GM23338 (cell line): ENCODE data around the gene C2CD2L. TPM values are rescaled to one million over a fixed set of nuclear protein-coding genes. Genes with fewer than 3 reads are reported as not detected.

Experiments used
- ATAC-seq: fragments of 200-7000 bp; cut with Tn5 transposase; 3 replicates; pipeline ENCODE4 v1.9.1; 2020
- DNase-seq: peaks from one replicate; pipeline ENCODE4 v3.0.0-alpha.2; 2015; ENCODE audit warnings: low spot score
- H2AFZ ChIP-seq: fragments of 200-600 bp; sonication (generic); 2 replicates; pipeline ENCODE4 v1.8.0; 2016; ENCODE audit warnings: antibody characterized with exemption, mild to moderate bottlenecking, moderate library complexity
- H3F3A ChIP-seq: fragments of 200-600 bp; sonication (generic); replicated peaks from 2 replicates; pipeline ENCODE4 v1.8.0; 2017; ENCODE audit warnings: antibody characterized with exemption, mixed run types, low read depth
- H3K27ac ChIP-seq: fragments of 200-600 bp; sonication (generic); 2 replicates; pipeline ENCODE4 v1.6.1; 2016; ENCODE audit warnings: low read depth
- H3K27me3 ChIP-seq: fragments of 200-600 bp; sonication (generic); 2 replicates; pipeline ENCODE4 v1.8.0; 2016; ENCODE audit warnings: mild to moderate bottlenecking, mixed run types, moderate library complexity; ENCODE audit not compliant: insufficient read depth
- H3K36me3 ChIP-seq: fragments of 200-600 bp; sonication (generic); 2 replicates; pipeline ENCODE4 v1.8.0; 2016; ENCODE audit warnings: mild to moderate bottlenecking; ENCODE audit not compliant: insufficient read depth
- H3K4me1 ChIP-seq: fragments of 200-600 bp; sonication (generic); 2 replicates; pipeline ENCODE4 v1.8.0; 2016; ENCODE audit warnings: mild to moderate bottlenecking, moderate library complexity; ENCODE audit not compliant: insufficient read depth
- H3K4me2 ChIP-seq: fragments of 200-600 bp; sonication (generic); 2 replicates; pipeline ENCODE4 v1.7.1; 2017; ENCODE audit warnings: mixed run types
- H3K4me3 ChIP-seq: fragments of 200-600 bp; sonication (generic); 2 replicates; pipeline ENCODE4 v1.6.1; 2016; ENCODE audit warnings: mixed run types
- H3K79me2 ChIP-seq: fragments of 200-600 bp; sonication (generic); replicated peaks from 2 replicates; pipeline ENCODE4 v1.8.0; 2017; ENCODE audit warnings: mild to moderate bottlenecking; ENCODE audit not compliant: insufficient read depth
- H3K9me2 ChIP-seq: fragments of 200-600 bp; sonication (generic); 2 replicates; pipeline ENCODE4 v1.8.0; 2017; ENCODE audit not compliant: insufficient read depth
- H4K20me1 ChIP-seq: fragments of 200-600 bp; sonication (generic); replicated peaks from 2 replicates; pipeline ENCODE4 v1.8.0; 2017; ENCODE audit warnings: mild to moderate bottlenecking; ENCODE audit not compliant: insufficient read depth
- H3K27ac Mint-ChIP-seq: 2 replicates; pipeline ENCODE4 v1.8.0; 2020; ENCODE audit warnings: inconsistent platforms, mild to moderate bottlenecking, moderate library complexity, mixed read lengths
- H3K27me3 Mint-ChIP-seq: 3 replicates; pipeline ENCODE4 v1.8.0; 2022; ENCODE audit warnings: low read depth, mild to moderate bottlenecking, moderate library complexity, mixed read lengths, inconsistent platforms; ENCODE audit not compliant: insufficient read depth, poor library complexity
- H3K36me3 Mint-ChIP-seq: 3 replicates; pipeline ENCODE4 v1.8.0; 2021; ENCODE audit warnings: low read depth, mild to moderate bottlenecking, inconsistent platforms, moderate library complexity, mixed read lengths
- H3K4me1 Mint-ChIP-seq: 3 replicates; pipeline ENCODE4 v1.8.0; 2020; ENCODE audit warnings: mild to moderate bottlenecking, inconsistent platforms, mixed read lengths
- H3K4me3 Mint-ChIP-seq: 3 replicates; pipeline ENCODE4 v1.8.0; 2021; ENCODE audit warnings: moderate library complexity, mild to moderate bottlenecking, inconsistent platforms, mixed read lengths
- H3K9me3 Mint-ChIP-seq: 3 replicates; pipeline ENCODE4 v1.8.0; 2020; ENCODE audit warnings: moderate library complexity, mild to moderate bottlenecking, inconsistent platforms, mixed read lengths
- EZH2 ChIP-seq: fragments of 200-600 bp; sonication (generic); IDR thresholded peaks from one replicate; pipeline ENCODE4 v1.8.0; 2017; ENCODE audit warnings: antibody characterized with exemption, mild to moderate bottlenecking, low read depth; ENCODE audit not compliant: unreplicated experiment
- EZH2phosphoT487 ChIP-seq: fragments of 200-600 bp; sonication (generic); IDR thresholded peaks from one replicate; pipeline ENCODE4 v1.8.1; 2018; ENCODE audit warnings: antibody characterized with exemption; ENCODE audit not compliant: unreplicated experiment
- polyA plus RNA-seq: library from polyadenylated mRNA; unstranded; fragments of >200 nt; fragmentation: Nextera tagmentation; extraction: Ambion mirVana; gene quantifications from 2 replicates; pipeline ENCODE4 v1.2.1, GENCODE V29; 2016
- total RNA-seq: library from RNA; depleted of rRNA; stranded (reverse); fragments of >200 nt; shearing (Covaris generic); gene quantifications from 2 replicates; pipeline ENCODE4 v1.2.3, GENCODE V29; 2014
- TF ChIP-seq, protein P1 (sequence below): IDR thresholded peaks from 2 replicates; pipeline ENCODE4 v1.6.1; 2016; ENCODE audit warnings: antibody characterized with exemption
- TF ChIP-seq, protein P2 (sequence below): IDR thresholded peaks from one replicate; pipeline ENCODE4 v1.6.1; 2018; ENCODE audit warnings: antibody characterized with exemption; ENCODE audit not compliant: unreplicated experiment
- TF ChIP-seq, protein P3 (sequence below): fragments of 250-450 bp; sonication (Bioruptor Pico); IDR thresholded peaks from 2 replicates; pipeline ENCODE4 v1.5.0; 2020; ENCODE audit warnings: mild to moderate bottlenecking, moderate library complexity

The C2CD2L gene
- total and polyA plus RNA-seq, 2 experiments from 2014 or later, result 1.4 to 4.4 TPM

DNA sequence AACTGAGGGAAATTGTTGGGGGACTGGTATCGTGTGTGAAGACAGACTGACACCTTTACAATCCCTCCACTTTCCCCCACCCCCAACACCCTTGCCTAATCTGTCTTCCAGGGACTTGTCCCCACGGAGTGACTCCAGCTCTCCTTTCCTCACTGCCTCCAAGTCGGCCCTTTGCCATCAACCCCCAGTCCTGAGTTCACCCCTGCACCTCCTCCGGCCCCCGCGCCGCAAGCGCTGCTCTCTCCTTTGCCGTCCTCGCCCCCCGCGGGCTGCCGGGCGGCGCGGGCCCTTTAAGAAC is 41.5 kb downstream of the C2CD2L start (continued):
- TF ChIP-seq, protein P1, sequence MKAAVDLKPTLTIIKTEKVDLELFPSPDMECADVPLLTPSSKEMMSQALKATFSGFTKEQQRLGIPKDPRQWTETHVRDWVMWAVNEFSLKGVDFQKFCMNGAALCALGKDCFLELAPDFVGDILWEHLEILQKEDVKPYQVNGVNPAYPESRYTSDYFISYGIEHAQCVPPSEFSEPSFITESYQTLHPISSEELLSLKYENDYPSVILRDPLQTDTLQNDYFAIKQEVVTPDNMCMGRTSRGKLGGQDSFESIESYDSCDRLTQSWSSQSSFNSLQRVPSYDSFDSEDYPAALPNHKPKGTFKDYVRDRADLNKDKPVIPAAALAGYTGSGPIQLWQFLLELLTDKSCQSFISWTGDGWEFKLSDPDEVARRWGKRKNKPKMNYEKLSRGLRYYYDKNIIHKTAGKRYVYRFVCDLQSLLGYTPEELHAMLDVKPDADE, result no peak
- TF ChIP-seq EZH2phosphoT487, result no peak
- TF ChIP-seq, protein P2, sequence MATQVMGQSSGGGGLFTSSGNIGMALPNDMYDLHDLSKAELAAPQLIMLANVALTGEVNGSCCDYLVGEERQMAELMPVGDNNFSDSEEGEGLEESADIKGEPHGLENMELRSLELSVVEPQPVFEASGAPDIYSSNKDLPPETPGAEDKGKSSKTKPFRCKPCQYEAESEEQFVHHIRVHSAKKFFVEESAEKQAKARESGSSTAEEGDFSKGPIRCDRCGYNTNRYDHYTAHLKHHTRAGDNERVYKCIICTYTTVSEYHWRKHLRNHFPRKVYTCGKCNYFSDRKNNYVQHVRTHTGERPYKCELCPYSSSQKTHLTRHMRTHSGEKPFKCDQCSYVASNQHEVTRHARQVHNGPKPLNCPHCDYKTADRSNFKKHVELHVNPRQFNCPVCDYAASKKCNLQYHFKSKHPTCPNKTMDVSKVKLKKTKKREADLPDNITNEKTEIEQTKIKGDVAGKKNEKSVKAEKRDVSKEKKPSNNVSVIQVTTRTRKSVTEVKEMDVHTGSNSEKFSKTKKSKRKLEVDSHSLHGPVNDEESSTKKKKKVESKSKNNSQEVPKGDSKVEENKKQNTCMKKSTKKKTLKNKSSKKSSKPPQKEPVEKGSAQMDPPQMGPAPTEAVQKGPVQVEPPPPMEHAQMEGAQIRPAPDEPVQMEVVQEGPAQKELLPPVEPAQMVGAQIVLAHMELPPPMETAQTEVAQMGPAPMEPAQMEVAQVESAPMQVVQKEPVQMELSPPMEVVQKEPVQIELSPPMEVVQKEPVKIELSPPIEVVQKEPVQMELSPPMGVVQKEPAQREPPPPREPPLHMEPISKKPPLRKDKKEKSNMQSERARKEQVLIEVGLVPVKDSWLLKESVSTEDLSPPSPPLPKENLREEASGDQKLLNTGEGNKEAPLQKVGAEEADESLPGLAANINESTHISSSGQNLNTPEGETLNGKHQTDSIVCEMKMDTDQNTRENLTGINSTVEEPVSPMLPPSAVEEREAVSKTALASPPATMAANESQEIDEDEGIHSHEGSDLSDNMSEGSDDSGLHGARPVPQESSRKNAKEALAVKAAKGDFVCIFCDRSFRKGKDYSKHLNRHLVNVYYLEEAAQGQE, result no peak

- peak within 1 kb of the TSS; percentile 99 for H2AFZ ChIP-seq
- H3K4me1 ChIP-seq, result peaks cover 15% of the 10 kb centered on the region
- H3K27ac Mint-ChIP-seq, result no peak within 1 kb of the TSS
- no peaks in the 10 kb centered on the region for H3K9me2 ChIP-seq
- H3K27me3 ChIP-seq, result peaks cover 64% of the 10 kb centered on the region
- ATAC-seq (peak; percentile 51), DNase-seq (peak; percentile 70)
- H3K4me2 ChIP-seq, result peak within 1 kb of the TSS; percentile 96
- no peaks in the 10 kb centered on the region; the same call in 2 of the 3 replicates for H3K36me3 Mint-ChIP-seq
- no peaks in the 10 kb centered on the region for H4K20me1 ChIP-seq
- H3K79me2 ChIP-seq, result no peaks in the 10 kb centered on the region
- no peak within 1 kb of the TSS for H3K27ac ChIP-seq
- no peaks in the 10 kb centered on the region for H3K36me3 ChIP-seq
- 0 out of 2 replicates have a peak, but pooled peaks cover 20% of the 10 kb centered on the region for H3F3A ChIP-seq
- peak; percentile 37 for TF ChIP-seq EZH2
- TF ChIP-seq, protein P3, sequence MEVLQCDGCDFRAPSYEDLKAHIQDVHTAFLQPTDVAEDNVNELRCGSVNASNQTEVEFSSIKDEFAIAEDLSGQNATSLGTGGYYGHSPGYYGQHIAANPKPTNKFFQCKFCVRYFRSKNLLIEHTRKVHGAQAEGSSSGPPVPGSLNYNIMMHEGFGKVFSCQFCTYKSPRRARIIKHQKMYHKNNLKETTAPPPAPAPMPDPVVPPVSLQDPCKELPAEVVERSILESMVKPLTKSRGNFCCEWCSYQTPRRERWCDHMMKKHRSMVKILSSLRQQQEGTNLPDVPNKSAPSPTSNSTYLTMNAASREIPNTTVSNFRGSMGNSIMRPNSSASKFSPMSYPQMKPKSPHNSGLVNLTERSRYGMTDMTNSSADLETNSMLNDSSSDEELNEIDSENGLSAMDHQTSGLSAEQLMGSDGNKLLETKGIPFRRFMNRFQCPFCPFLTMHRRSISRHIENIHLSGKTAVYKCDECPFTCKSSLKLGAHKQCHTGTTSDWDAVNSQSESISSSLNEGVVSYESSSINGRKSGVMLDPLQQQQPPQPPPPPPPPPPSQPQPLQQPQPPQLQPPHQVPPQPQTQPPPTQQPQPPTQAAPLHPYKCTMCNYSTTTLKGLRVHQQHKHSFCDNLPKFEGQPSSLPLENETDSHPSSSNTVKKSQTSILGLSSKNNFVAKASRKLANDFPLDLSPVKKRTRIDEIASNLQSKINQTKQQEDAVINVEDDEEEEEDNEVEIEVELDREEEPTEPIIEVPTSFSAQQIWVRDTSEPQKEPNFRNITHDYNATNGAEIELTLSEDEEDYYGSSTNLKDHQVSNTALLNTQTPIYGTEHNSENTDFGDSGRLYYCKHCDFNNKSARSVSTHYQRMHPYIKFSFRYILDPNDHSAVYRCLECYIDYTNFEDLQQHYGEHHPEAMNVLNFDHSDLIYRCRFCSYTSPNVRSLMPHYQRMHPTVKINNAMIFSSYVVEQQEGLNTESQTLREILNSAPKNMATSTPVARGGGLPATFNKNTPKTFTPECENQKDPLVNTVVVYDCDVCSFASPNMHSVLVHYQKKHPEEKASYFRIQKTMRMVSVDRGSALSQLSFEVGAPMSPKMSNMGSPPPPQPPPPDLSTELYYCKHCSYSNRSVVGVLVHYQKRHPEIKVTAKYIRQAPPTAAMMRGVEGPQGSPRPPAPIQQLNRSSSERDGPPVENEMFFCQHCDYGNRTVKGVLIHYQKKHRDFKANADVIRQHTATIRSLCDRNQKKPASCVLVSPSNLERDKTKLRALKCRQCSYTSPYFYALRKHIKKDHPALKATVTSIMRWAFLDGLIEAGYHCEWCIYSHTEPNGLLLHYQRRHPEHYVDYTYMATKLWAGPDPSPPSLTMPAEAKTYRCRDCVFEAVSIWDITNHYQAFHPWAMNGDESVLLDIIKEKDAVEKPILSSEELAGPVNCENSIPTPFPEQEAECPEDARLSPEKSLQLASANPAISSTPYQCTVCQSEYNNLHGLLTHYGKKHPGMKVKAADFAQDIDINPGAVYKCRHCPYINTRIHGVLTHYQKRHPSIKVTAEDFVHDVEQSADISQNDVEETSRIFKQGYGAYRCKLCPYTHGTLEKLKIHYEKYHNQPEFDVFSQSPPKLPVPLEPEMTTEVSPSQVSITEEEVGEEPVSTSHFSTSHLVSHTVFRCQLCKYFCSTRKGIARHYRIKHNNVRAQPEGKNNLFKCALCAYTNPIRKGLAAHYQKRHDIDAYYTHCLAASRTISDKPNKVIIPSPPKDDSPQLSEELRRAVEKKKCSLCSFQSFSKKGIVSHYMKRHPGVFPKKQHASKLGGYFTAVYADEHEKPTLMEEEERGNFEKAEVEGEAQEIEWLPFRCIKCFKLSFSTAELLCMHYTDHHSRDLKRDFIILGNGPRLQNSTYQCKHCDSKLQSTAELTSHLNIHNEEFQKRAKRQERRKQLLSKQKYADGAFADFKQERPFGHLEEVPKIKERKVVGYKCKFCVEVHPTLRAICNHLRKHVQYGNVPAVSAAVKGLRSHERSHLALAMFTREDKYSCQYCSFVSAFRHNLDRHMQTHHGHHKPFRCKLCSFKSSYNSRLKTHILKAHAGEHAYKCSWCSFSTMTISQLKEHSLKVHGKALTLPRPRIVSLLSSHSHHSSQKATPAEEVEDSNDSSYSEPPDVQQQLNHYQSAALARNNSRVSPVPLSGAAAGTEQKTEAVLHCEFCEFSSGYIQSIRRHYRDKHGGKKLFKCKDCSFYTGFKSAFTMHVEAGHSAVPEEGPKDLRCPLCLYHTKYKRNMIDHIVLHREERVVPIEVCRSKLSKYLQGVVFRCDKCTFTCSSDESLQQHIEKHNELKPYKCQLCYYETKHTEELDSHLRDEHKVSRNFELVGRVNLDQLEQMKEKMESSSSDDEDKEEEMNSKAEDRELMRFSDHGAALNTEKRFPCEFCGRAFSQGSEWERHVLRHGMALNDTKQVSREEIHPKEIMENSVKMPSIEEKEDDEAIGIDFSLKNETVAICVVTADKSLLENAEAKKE (CRISPR knock-in tag), result no peak
- peaks cover 53% of the 10 kb centered on the region for H3K27me3 Mint-ChIP-seq
- H3K4me1 Mint-ChIP-seq, result peaks cover 24% of the 10 kb centered on the region
- no peaks in the 10 kb centered on the region; the same call in 2 of the 3 replicates for H3K9me3 Mint-ChIP-seq
- H3K4me3 Mint-ChIP-seq, result peak within 1 kb of the TSS; percentile 81
- H3K4me3 ChIP-seq, result peak within 1 kb of the TSS; percentile 84
These were observed 42.1 kb downstream of the C2CD2L start, which contains the start of gene ABCG4 for GRCh38 chr11:119149018-119149785. ABCG4 (plus strand) TSS chr11:119149052; CDS start chr11:119149966, 914 bp downstream.
